CD1c-positive myeloid dendritic cell (primary cell): Measurements from ENCODE around the gene SLC6A3.
"Not testable (repeated sequence)": the region's sequence is repeated elsewhere in the genome, so short reads cannot be mapped to it uniquely, and the experiment has no call there.

Source experiments
- DNase-seq: peaks from one replicate; pipeline ENCODE4 v3.0.0-alpha.2; 2016; ENCODE audit errors: extremely low spot score

SLC6A3 gene

GRCh38 chr5:1370006-1370405 is 75.2 kb downstream of the SLC6A3 start:
- DNase-seq: no peak

- no peak for DNase-seq
Observed at GRCh38 chr5:1368756-1369155, 76.5 kb downstream of the SLC6A3 start.

- no peak for DNase-seq
Observed at GRCh38 chr5:1368236-1368635, 77.0 kb downstream of the SLC6A3 start.

GRCh38 chr5:1367149-1367548 is 78.1 kb downstream of the SLC6A3 start:
- no peak for DNase-seq

GRCh38 chr5:1366514-1366913 is 78.7 kb downstream of the SLC6A3 start:
- DNase-seq: no peak

GRCh38 chr5:1364211-1364610 is 81.0 kb downstream of the SLC6A3 start:
- no peak for DNase-seq

- no peak for DNase-seq
Observed at GRCh38 chr5:1363581-1363980, 81.7 kb downstream of the SLC6A3 start.

- no peak for DNase-seq
Observed at GRCh38 chr5:1363160-1363559, 82.1 kb downstream of the SLC6A3 start.

GRCh38 chr5:1362242-1363015 is 82.8 kb downstream of the SLC6A3 start:
- no peak for DNase-seq

- DNase-seq: no peak
Observed at GRCh38 chr5:1360861-1361260, 84.4 kb downstream of the SLC6A3 start.

GRCh38 chr5:1360367-1360766 is 84.9 kb downstream of the SLC6A3 start:
- not testable (repeated sequence) for DNase-seq

- DNase-seq: no peak
Observed at GRCh38 chr5:1359713-1360112, 85.5 kb downstream of the SLC6A3 start.

- no peak for DNase-seq
Observed at GRCh38 chr5:1359031-1359645, 86.1 kb downstream of the SLC6A3 start.

- no peak for DNase-seq
Observed at GRCh38 chr5:1358726-1359025, 86.6 kb downstream of the SLC6A3 start.

GRCh38 chr5:1357946-1358725 is 87.1 kb downstream of the SLC6A3 start:
- DNase-seq: no peak

GRCh38 chr5:1356873-1357787 is 88.1 kb downstream of the SLC6A3 start:
- DNase-seq: no peak

GRCh38 chr5:1354576-1354975 is 90.7 kb downstream of the SLC6A3 start:
- DNase-seq: no peak

GRCh38 chr5:1352231-1353219 is 92.7 kb downstream of the SLC6A3 start:
- no peak for DNase-seq

GRCh38 chr5:1351156-1351555 is 94.1 kb downstream of the SLC6A3 start:
- no peak for DNase-seq

- no peak for DNase-seq
Observed at GRCh38 chr5:1349246-1349645, 96.0 kb downstream of the SLC6A3 start.

GRCh38 chr5:1348986-1349245 is 96.3 kb downstream of the SLC6A3 start:
- DNase-seq: no peak
